Measurements from ENCODE around the gene CLEC4A. TPM values are rescaled to one million over a fixed set of nuclear protein-coding genes. Genes with fewer than 3 reads are reported as not detected.

CLEC4A gene
- total RNA-seq, 1 donor, result 0.45 TPM

DNA sequence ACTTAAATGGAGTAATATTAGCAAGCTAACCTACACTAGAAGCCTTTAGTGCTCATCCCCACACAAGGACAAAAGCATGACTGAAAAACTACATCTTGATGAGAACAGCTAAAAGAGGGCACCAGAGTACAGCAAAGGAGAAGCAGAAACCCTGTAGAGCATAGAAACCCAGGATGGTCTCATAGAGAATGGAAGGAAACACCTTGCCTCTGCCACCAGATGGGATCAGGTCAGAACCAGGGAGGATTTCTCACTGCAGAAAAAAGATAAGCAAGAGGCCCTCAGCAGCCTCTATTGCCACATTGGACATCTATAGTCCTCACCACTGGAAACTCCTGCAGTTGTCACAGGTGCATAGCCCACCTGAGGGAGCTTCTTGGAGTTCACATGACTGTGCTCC lies 19.8 kb downstream of the CLEC4A start:
- no peak for DNase-seq (ENCODE audit: low read depth)
- TF ChIP-seq, protein P1, sequence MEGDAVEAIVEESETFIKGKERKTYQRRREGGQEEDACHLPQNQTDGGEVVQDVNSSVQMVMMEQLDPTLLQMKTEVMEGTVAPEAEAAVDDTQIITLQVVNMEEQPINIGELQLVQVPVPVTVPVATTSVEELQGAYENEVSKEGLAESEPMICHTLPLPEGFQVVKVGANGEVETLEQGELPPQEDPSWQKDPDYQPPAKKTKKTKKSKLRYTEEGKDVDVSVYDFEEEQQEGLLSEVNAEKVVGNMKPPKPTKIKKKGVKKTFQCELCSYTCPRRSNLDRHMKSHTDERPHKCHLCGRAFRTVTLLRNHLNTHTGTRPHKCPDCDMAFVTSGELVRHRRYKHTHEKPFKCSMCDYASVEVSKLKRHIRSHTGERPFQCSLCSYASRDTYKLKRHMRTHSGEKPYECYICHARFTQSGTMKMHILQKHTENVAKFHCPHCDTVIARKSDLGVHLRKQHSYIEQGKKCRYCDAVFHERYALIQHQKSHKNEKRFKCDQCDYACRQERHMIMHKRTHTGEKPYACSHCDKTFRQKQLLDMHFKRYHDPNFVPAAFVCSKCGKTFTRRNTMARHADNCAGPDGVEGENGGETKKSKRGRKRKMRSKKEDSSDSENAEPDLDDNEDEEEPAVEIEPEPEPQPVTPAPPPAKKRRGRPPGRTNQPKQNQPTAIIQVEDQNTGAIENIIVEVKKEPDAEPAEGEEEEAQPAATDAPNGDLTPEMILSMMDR (IDR thresholded peaks at IDR 0.05; ENCODE audit: insufficient read depth, low read length), result no peak
- no peak overlapping the region for H3K4me3 ChIP-seq (ENCODE audit: low read depth, low read length)

DNA sequence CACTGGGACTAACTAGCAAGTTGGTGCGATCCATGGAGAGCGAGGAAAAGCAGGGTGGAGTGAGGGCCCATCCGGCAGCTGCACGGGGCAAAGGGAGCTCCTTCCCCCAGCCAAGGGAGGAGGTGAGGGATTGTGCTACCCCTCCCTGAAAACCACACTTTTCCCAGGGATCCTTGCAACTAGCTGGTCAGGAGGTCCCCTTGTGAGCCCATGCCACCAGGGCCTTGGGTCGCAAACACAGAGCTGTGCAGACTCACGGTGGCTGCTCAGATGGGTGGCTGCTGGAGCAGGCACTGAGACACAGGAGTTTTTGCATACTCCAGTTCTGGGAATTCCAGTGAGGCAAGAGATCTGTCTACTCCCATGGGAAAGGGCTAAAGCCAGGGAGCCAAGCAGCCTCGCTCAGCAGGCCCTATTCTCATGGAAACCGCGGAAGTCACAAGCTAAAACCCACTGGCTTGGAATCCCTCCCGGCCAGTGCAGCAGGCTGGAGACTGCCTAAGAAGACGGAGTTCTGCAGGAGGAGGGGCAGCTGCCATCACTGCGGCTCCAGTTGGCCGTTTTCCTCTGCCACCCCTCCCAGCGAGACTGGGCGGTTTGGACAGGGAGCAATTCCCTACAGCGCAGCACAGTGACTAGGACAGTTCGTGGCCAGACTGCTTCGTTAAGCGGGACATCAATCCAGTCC lies 22.5 kb downstream of the CLEC4A start:
- H3K4me3 ChIP-seq (ENCODE audit: low read depth, low read length), result peak overlapping the region; percentile 49
- DNase-seq (ENCODE audit: low read depth), result peak; percentile 93
- TF ChIP-seq, protein P1 (IDR thresholded peaks at IDR 0.05; ENCODE audit: insufficient read depth, low read length), result no peak

DNA sequence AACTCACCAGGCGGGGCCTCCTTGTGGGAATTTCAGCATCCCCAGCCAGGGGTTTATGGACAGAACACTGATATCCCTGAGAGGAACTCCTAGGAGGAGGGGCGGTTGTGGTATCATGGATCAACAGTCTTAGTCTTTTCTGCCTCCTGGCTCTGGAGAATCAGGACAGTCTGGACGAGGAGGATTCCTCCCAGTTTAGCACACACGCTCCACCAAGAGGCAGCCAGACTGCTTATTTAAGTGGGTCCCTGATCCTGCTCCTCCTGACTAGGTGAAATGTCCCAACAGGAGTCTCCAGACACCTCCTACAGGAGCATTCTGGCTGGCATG lies 23.0 kb downstream of the CLEC4A start:
- DNase-seq (ENCODE audit: low read depth), result no peak
- peak overlapping the region; percentile 49 for H3K4me3 ChIP-seq (ENCODE audit: low read depth, low read length)
- TF ChIP-seq, protein P1 (IDR thresholded peaks at IDR 0.05; ENCODE audit: insufficient read depth, low read length), result no peak

DNA sequence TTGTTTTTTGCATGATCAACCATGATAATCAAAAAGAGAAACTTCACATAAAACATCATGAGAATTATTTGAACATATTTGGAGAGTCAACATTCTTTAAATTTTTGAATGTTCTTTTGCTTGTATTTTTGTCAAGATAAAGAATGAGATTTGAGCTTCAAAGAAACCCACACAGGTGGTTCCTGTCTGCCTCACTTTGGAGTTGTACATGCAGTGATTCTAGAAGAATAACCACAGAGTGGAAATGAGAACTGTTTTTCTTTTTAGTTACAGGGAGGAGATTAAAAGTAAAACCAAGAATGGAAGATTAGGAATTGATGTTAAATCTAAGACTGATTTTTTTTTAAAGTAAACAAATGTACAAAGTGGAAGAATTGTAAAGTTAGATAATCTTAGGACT lies 31.1 kb downstream of the CLEC4A start:
- H3K4me3 ChIP-seq (ENCODE audit: low read depth, low read length), result no peak overlapping the region
- DNase-seq (ENCODE audit: low read depth), result no peak
- TF ChIP-seq, protein P1 (IDR thresholded peaks at IDR 0.05; ENCODE audit: insufficient read depth, low read length), result no peak

DNA sequence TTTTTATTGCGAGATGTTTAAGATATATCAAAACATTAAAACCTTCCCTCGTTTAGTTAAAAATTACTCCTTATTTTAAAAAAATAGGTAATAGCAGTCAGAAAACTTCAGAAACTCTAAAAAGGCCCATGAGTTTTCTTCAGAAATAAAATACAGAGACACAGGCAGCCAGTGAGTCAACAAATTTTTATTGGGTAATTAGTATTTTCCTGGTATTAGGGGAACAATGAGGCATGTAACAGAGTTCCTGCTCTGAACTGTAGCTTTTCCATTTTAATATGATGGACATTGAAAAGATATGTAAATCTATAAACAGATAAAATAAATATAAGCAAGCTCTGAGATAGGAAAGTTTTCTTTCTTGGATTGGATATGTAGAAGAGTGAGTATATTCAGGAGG lies 33.0 kb downstream of the CLEC4A start:
- TF ChIP-seq, protein P1 (IDR thresholded peaks at IDR 0.05; ENCODE audit: insufficient read depth, low read length), result no peak
- H3K4me3 ChIP-seq (ENCODE audit: low read depth, low read length), result no peak overlapping the region
- no peak for DNase-seq (ENCODE audit: low read depth)

DNA sequence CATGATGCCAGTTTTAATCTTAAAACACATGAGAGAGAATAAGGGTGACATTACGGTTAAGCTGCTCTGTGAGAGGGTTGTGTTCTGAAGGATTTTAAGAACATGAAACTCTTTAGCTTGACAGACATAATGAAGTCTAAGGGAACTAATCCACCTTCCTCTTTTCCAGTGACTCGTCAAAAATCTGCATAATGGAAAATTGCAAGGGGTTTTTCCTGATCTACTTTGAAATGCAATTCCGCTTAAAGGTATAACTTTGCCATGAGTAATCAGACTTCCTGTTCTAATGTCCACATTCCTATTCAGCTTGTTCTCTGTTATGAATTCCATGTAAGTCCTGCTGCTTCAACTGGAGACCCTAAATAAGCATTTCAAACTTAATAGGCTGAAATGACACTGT lies 33.4 kb downstream of the CLEC4A start, which contains the start of gene ZNF705A:
Gene ZNF705A (plus strand): TSS at position 171 of the 400 bp plus-strand sequence. CDS start 15,611 bp downstream, outside the sequence.
- no peak within 1 kb of the TSS for H3K4me3 ChIP-seq (ENCODE audit: low read depth, low read length)
- DNase-seq (ENCODE audit: low read depth), result peak; percentile 50
- TF ChIP-seq, protein P1 (IDR thresholded peaks at IDR 0.05; ENCODE audit: insufficient read depth, low read length), result no peak

Data from fibroblast of the aortic adventitia (primary cell).